Measurements from ENCODE around the gene ZNF22.

Gene ZNF22

DNA sequence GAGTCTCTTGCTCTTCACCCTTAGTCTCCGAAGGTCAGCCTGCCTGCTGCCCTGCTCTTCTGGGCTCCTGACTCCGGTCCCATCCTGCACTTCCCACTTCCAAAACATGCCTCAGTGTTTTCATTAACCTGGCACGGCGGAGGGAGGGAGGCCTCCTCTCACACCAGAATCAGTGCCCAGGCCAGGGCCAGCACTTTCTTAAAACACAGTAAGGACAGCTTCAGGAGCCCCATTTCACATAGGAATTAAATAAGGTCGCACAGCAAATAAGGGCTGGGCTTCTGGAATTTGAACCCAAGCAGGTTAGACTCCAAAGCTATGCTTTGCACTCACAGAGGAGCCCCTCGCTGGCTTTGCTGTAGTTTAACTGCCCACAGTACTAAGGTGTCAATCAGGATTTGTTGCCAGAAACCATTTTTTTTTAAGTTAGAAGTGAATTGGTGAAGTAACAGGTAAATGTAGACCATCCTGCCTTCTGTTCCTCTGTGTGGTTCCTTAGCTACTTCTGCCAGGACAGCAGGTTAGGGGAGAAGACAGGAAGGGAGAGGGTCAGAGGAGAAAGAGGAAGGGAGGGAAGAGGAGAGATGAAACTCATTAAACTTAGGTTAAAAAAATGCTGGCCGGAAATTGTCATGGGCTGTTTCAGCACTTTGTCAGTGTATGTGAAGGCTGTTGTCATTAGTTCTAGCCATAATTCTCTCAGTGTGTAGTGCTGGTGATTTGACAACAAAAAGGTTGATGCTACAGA lies 40.1 kb upstream of the ZNF22 start:
- DNase-seq (ENCODE audit: low read depth) = no peak
- TF ChIP-seq CTCF (IDR thresholded peaks at IDR 0.05; ENCODE audit: low read depth, low read length, missing control alignments) = no peak
- peak overlapping the region; percentile 71 for H3K4me3 ChIP-seq (ENCODE audit: low read depth, low read length)

DNA sequence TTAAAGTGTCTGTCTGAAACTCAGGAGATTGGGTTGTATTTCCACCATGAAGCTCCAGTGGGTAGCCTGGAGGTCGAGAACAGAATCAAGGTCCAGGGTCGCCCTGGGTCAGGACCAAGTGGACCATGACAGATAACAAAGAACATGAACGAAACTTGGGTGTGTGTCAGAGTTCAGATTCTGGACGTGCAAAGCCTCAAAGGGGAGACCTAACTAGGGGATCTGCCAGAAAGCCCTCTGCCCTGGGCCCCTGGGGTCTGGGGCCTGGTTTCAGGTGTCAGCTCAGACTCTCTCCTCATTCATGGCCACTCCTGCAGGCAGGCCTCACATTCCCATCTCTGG lies 39.5 kb upstream of the ZNF22 start:
- no peak for TF ChIP-seq CTCF (IDR thresholded peaks at IDR 0.05; ENCODE audit: low read depth, low read length, missing control alignments)
- H3K4me3 ChIP-seq (ENCODE audit: low read depth, low read length) = no peak overlapping the region
- DNase-seq (ENCODE audit: low read depth) = no peak

- DNase-seq (ENCODE audit: low read depth) = no peak
- H3K4me3 ChIP-seq (ENCODE audit: low read depth, low read length) = no peak overlapping the region
- TF ChIP-seq CTCF (IDR thresholded peaks at IDR 0.05; ENCODE audit: low read depth, low read length, missing control alignments) = no peak
These were observed 38.6 kb upstream of the ZNF22 start for GRCh38 chr10:44961931-44962750.

DNA sequence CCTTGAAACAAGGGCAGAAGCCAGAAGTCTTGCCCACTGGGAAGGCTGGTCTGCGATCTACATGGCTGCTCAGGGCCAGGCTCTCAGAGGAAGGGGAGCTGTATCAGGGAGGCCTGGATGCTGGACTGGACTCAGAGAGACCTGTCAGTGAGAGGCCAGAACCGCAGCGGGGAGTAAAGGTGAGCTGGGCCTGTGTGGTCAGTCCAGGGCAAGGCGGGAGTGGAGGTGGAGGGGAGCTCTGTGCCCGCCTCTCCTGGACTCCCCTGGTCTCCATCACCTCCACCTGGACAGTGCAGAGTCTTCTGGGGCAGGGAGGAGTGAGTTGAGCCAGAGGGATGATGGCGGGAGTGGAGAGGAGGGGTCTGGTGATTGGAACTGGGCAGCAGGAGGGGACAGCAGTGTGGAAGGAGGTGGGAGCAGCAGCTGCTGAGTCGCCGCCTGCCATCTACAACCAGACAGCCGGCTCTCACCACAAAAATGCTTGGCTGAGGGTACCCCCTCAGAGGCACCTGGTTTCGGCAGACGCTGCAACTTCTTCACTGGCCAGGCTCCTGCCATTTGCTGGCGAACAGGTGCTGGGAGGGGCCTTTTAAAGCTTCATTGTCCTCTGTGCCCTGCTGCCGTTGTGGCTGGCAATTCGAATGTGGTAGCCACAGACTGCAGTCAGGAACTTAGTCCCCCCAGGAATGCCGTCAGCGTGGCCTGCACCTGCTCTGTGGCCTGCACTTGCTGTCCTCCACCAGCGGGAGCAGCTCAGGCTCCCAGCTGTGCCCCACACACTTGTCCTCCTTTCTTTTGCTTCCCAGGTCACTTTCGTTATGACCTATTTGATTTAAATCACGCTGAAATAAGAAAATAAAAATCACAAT lies 37.6 kb upstream of the ZNF22 start:
- no peak overlapping the region; the same call in 1 of the 2 replicates for H3K4me3 ChIP-seq (ENCODE audit: low read depth, low read length)
- TF ChIP-seq CTCF (IDR thresholded peaks at IDR 0.05; ENCODE audit: low read depth, low read length, missing control alignments) = peak; percentile 41
- no peak for DNase-seq (ENCODE audit: low read depth)

GRCh38 chr10:44963772-44964633 lies 36.7 kb upstream of the ZNF22 start:
- peak overlapping the region; percentile 13 for H3K4me3 ChIP-seq (ENCODE audit: low read depth, low read length)
- no peak for TF ChIP-seq CTCF (IDR thresholded peaks at IDR 0.05; ENCODE audit: low read depth, low read length, missing control alignments)
- DNase-seq (ENCODE audit: low read depth) = no peak

DNA sequence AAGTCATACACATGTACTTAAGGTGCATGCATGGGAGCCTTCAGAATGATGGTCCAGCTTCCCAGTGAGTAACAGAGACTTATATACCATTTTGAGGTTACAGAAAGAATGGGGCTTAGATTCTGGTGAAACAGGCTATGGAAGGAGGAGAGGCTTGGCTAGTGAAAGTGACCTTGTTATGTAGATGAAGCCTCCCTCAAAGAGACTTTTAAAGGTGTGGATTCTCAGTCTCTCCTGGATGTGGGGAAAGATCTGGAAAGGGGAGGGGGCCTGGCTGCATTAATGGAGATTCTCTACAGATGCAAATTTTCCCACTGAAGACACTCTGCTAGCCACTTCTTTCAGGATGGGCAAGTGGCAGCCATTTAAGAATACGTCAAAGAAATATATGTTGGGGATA lies 35.6 kb upstream of the ZNF22 start:
- no peak overlapping the region for H3K4me3 ChIP-seq (ENCODE audit: low read depth, low read length)
- DNase-seq (ENCODE audit: low read depth) = no peak
- TF ChIP-seq CTCF (IDR thresholded peaks at IDR 0.05; ENCODE audit: low read depth, low read length, missing control alignments) = no peak

All from GM12864 (cell line).